Fibroblast of lung (primary cell): Measurements from ENCODE around the gene DHX36. TPM values are rescaled to one million over a fixed set of nuclear protein-coding genes. Genes with fewer than 3 reads are reported as not detected.

Experiments
- DNase-seq, 2 donors: peaks; one replicate each; pipeline versions ENCODE4 v3.0.0 to v3.0.0-alpha.2; 2010; ENCODE audit warnings: low read depth in 2 of 2
- H2AFZ ChIP-seq: 2 replicates; pipeline ENCODE4 v1.5.1; 2012; ENCODE audit warnings: low read length, control low read depth, inconsistent platforms
- H3K27ac ChIP-seq: 2 replicates; pipeline ENCODE4 v1.5.1; 2011; ENCODE audit warnings: low read length, control low read depth; ENCODE audit not compliant: insufficient read depth
- H3K27me3 ChIP-seq: 2 replicates; pipeline ENCODE4 v1.5.1; 2011; ENCODE audit warnings: mild to moderate bottlenecking, low read length; ENCODE audit not compliant: control insufficient read depth, insufficient read depth
- H3K36me3 ChIP-seq: 2 replicates; pipeline ENCODE4 v1.5.1; 2011; ENCODE audit warnings: low read length; ENCODE audit not compliant: control insufficient read depth, insufficient read depth
- H3K4me1 ChIP-seq: 2 replicates; pipeline ENCODE4 v1.5.1; 2011; ENCODE audit warnings: low read length; ENCODE audit not compliant: control insufficient read depth, insufficient read depth; ENCODE audit errors: extremely low read depth
- H3K4me2 ChIP-seq: 2 replicates; pipeline ENCODE4 v1.5.1; 2011; ENCODE audit warnings: low read length, control low read depth; ENCODE audit not compliant: insufficient read depth; ENCODE audit errors: extremely low read depth
- H3K4me3 ChIP-seq, 4 experiments: fragments of 200-600 bp in 1 of 4; sonication (generic) in 1 of 4; replicated peaks in 1 of 4; 2 replicates each; pipeline ENCODE4 v1.5.1; 2011 to 2016; ENCODE audit warnings: low read length in 4 of 4, low read depth in 3 of 4, mild to moderate bottlenecking in 3 of 4, control low read depth in 2 of 4, inconsistent platforms in 1 of 4, mixed read lengths in 1 of 4; ENCODE audit not compliant: insufficient read depth in 1 of 4; ENCODE audit errors: control extremely low read depth in 1 of 4
- H3K79me2 ChIP-seq: 2 replicates; pipeline ENCODE4 v1.5.1; 2012; ENCODE audit warnings: mild to moderate bottlenecking, low read length, inconsistent platforms; ENCODE audit not compliant: control insufficient read depth, insufficient read depth
- H3K9ac ChIP-seq: 2 replicates; pipeline ENCODE4 v1.5.1; 2011; ENCODE audit warnings: mild to moderate bottlenecking, low read length, control low read depth; ENCODE audit not compliant: insufficient read depth
- H3K9me3 ChIP-seq: 2 replicates; pipeline ENCODE4 v1.5.1; 2012; ENCODE audit warnings: low read depth, low read length; ENCODE audit not compliant: control insufficient read depth, insufficient read depth
- H4K20me1 ChIP-seq: 2 replicates; pipeline ENCODE4 v1.5.1; 2011; ENCODE audit warnings: low read length; ENCODE audit not compliant: control insufficient read depth, insufficient read depth; ENCODE audit errors: extremely low read depth
- EZH2 ChIP-seq: IDR thresholded peaks from 2 replicates; pipeline ENCODE4 v1.5.1; 2012; ENCODE audit warnings: low read length, control low read depth, mild to moderate bottlenecking; ENCODE audit errors: missing control alignments
- polyA plus RNA-seq, 2 donors: library from polyadenylated mRNA; depleted of rRNA in 1 of 2; stranded (reverse) in 1 of 2; unstranded in 1 of 2; fragments of >200 nt; gene quantifications; 2 replicates each; pipeline ENCODE4 v1.2.1, GENCODE V29; 2011 to 2012; ENCODE audit warnings: missing spikeins in 1 of 2
- total RNA-seq: library from RNA; depleted of rRNA; stranded (reverse); fragments of >200 nt; gene quantifications from 2 replicates; pipeline ENCODE4 v1.2.1, GENCODE V29; 2014
- TF ChIP-seq, protein P1 (sequence below), 2 donors: IDR thresholded peaks in 1 of 2; conservative IDR thresholded peaks in 1 of 2; 1 replicate in 1 of 2; 2 replicates in 1 of 2; pipeline ENCODE4 v1.5.1; 2011 to 2012; ENCODE audit warnings: low read length in 2 of 2, control low read depth in 1 of 2, inconsistent platforms in 1 of 2, low read depth in 1 of 2, mild to moderate bottlenecking in 1 of 2

The DHX36 gene
- total and polyA plus RNA-seq, 2 donors (not counting 1 experiment from before 2014, with no cell fraction given): 54.0 to 55.2 TPM

DNA sequence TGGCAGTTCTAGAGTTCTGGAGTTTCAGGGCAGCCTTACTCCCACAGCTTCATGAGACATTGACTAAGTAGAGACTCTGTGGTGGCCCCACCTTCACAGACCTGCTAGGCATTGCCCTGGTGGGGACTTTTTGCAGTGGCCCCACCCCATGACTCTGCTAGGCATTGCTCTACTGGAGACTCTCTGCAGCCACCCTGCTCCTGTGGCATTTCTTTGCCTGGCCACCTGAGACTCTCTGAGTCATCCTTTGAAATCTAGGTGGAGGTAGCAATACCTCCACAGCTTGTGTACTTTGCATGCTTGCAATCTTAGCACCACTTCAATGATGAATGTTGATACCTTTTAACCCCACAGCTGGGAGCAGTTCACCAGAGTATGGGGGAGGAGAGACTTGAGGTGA lies 40.6 kb upstream of the DHX36 start:
- H3K4me3 ChIP-seq: no peak overlapping the region
- H3K79me2 ChIP-seq: no peaks in the 10 kb centered on the region
- no peak for TF ChIP-seq EZH2
- TF ChIP-seq, protein P1, sequence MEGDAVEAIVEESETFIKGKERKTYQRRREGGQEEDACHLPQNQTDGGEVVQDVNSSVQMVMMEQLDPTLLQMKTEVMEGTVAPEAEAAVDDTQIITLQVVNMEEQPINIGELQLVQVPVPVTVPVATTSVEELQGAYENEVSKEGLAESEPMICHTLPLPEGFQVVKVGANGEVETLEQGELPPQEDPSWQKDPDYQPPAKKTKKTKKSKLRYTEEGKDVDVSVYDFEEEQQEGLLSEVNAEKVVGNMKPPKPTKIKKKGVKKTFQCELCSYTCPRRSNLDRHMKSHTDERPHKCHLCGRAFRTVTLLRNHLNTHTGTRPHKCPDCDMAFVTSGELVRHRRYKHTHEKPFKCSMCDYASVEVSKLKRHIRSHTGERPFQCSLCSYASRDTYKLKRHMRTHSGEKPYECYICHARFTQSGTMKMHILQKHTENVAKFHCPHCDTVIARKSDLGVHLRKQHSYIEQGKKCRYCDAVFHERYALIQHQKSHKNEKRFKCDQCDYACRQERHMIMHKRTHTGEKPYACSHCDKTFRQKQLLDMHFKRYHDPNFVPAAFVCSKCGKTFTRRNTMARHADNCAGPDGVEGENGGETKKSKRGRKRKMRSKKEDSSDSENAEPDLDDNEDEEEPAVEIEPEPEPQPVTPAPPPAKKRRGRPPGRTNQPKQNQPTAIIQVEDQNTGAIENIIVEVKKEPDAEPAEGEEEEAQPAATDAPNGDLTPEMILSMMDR (conservative IDR thresholded peaks at IDR 0.05 in 1 of 2, IDR thresholded peaks at IDR 0.05 in 1 of 2; ENCODE audit: low read depth in 1 of 2, low read length in 2 of 2): no peak
- DNase-seq: no peak
- H3K9me3 ChIP-seq: no peaks in the 10 kb centered on the region
- no peak overlapping the region for H3K4me2 ChIP-seq
- H3K4me1 ChIP-seq: no peaks in the 10 kb centered on the region
- no peaks in the 10 kb centered on the region for H4K20me1 ChIP-seq
- no peaks in the 10 kb centered on the region for H3K36me3 ChIP-seq
- H2AFZ ChIP-seq: no peak overlapping the region
- no peak overlapping the region for H3K27ac ChIP-seq
- H3K9ac ChIP-seq: no peak overlapping the region
- H3K27me3 ChIP-seq: no peaks in the 10 kb centered on the region

DNA sequence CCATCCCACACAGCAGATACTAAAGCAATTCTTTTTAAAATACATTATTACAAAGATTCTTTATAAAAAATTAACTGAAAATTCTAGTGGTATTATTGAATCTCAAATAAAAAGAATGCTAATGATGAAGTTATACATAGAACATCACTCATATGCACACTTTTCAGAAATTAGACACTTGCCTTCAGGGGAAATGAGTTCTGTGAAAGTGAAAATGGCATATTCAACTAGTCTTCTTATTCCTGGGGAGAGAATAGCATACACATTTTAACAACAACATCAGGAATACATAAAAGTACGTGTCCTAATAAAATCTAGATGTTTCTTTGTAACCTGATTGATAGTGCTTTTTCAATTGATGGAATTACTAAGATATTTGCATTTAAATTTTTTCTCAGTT lies 36.8 kb upstream of the DHX36 start:
- no peaks in the 10 kb centered on the region for H3K27me3 ChIP-seq
- H3K4me3 ChIP-seq: no peak overlapping the region
- no peak overlapping the region for H3K27ac ChIP-seq
- H2AFZ ChIP-seq: no peak overlapping the region
- no peak for TF ChIP-seq EZH2
- TF ChIP-seq, protein P1 (conservative IDR thresholded peaks at IDR 0.05 in 1 of 2, IDR thresholded peaks at IDR 0.05 in 1 of 2; ENCODE audit: low read depth in 1 of 2, low read length in 2 of 2): no peak
- no peaks in the 10 kb centered on the region for H3K79me2 ChIP-seq
- H3K9me3 ChIP-seq: no peaks in the 10 kb centered on the region
- H3K4me2 ChIP-seq: no peak overlapping the region
- H3K4me1 ChIP-seq: no peaks in the 10 kb centered on the region
- H3K36me3 ChIP-seq: no peaks in the 10 kb centered on the region
- DNase-seq: no peak
- H4K20me1 ChIP-seq: no peaks in the 10 kb centered on the region
- no peak overlapping the region for H3K9ac ChIP-seq

DNA sequence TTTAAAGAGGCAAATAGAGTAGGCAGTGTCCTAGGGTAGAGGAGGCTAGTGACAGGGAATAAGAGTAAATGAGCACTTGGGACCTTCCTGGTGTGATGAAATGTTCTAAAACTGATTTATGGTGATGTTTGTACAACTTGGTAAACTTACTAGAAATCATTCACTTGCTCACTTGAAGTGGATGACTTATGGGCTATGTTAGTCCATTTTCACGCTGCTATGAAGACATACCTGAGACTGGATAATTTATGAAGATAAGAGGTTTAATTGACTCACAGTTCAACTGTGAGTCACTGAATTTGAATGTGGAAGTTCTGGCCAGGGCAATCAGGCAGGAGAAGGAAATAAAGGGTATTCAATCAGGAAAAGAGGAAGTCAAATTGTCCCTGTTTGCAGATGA lies 31.7 kb upstream of the DHX36 start:
- H3K4me2 ChIP-seq: no peak overlapping the region
- no peak for DNase-seq
- no peaks in the 10 kb centered on the region for H3K4me1 ChIP-seq
- H3K9me3 ChIP-seq: no peaks in the 10 kb centered on the region
- H4K20me1 ChIP-seq: no peaks in the 10 kb centered on the region
- no peak overlapping the region for H2AFZ ChIP-seq
- no peaks in the 10 kb centered on the region for H3K36me3 ChIP-seq
- TF ChIP-seq EZH2: no peak
- TF ChIP-seq, protein P1 (conservative IDR thresholded peaks at IDR 0.05 in 1 of 2, IDR thresholded peaks at IDR 0.05 in 1 of 2; ENCODE audit: low read depth in 1 of 2, low read length in 2 of 2): no peak
- H3K4me3 ChIP-seq: no peak overlapping the region
- H3K27ac ChIP-seq: no peak overlapping the region
- H3K79me2 ChIP-seq: no peaks in the 10 kb centered on the region
- no peak overlapping the region for H3K9ac ChIP-seq
- no peaks in the 10 kb centered on the region for H3K27me3 ChIP-seq
